Body of pancreas (tissue), 4 donors: ENCODE results near the gene CEP55.

Source experiments
- CTCF ChIP-seq, 7 experiments: fragments of 450-650 bp in 4 of 7; fragments of 200-600 bp in 3 of 7; sonication (generic) in 3 of 7; IDR thresholded peaks; one replicate each; pipeline ENCODE4 v1.5.1; 2016 to 2019; ENCODE audit warnings: antibody characterized with exemption in 7 of 7
- POLR2A ChIP-seq, 3 donors: fragments of 450-650 bp; IDR thresholded peaks; one replicate each; pipeline ENCODE4 v1.6.1; 2016; ENCODE audit warnings: antibody characterized with exemption in 3 of 3, mild to moderate bottlenecking in 2 of 3

GRCh38 chr10:93465806-93466675, 30.4 kb upstream of the CEP55 start:
- TF ChIP-seq POLR2A (IDR thresholded peaks at IDR 0.05) = peak; percentile 22 to 63 (median 42)
- TF ChIP-seq CTCF (IDR thresholded peaks at IDR 0.05) = no peak
